HepG2 (cell line): Measurements from ENCODE around the gene SLC35B2.

Source experiments
- BHLHE40 ChIP-seq: IDR thresholded peaks from 2 replicates; pipeline ENCODE4 v1.6.1; 2011; ENCODE audit warnings: low read length, improper control_type of control experiment
- ELF1 ChIP-seq: sonication (generic); formaldehyde crosslinking; IDR thresholded peaks from 2 replicates; pipeline ENCODE4 v1.4.0; 2020; ENCODE audit warnings: missing genetic modification reagents
- EP300 ChIP-seq, 3 experiments: sonication (generic) in 1 of 3; formaldehyde crosslinking in 1 of 3; IDR thresholded peaks; 2 replicates each; pipeline versions ENCODE4 v1.5.1 to v1.6.1; 2011 to 2020; ENCODE audit warnings: low read depth in 2 of 3, low read length in 2 of 3, borderline replicate concordance in 1 of 3, improper control_type of control experiment in 1 of 3, mild to moderate bottlenecking in 1 of 3, missing genetic modification reagents in 1 of 3, moderate library complexity in 1 of 3
- EZH2 ChIP-seq: conservative IDR thresholded peaks from 2 replicates; pipeline ENCODE4 v1.6.1; 2012; ENCODE audit warnings: mild to moderate bottlenecking, low read depth, low read length, moderate library complexity
- SSRP1 ChIP-seq: IDR thresholded peaks from 2 replicates; pipeline ENCODE4 v1.6.1; 2016; ENCODE audit warnings: control low read depth
- ZSCAN20 ChIP-seq: sonication (generic); formaldehyde crosslinking; IDR thresholded peaks from 2 replicates; pipeline ENCODE4 v1.4.0; 2020; ENCODE audit warnings: missing genetic modification reagents, mild to moderate bottlenecking, borderline replicate concordance
- TF ChIP-seq, protein P1 (sequence below): sonication (generic); formaldehyde crosslinking; IDR thresholded peaks from 2 replicates; pipeline ENCODE4 v1.5.0; 2020; ENCODE audit warnings: mild to moderate bottlenecking, missing genetic modification reagents, moderate library complexity
- TF ChIP-seq, protein P2 (sequence below), 2 experiments: IDR thresholded peaks; 2 replicates each; pipeline ENCODE4 v1.6.1; 2011 to 2012; ENCODE audit warnings: low read length in 2 of 2, borderline replicate concordance in 1 of 2, low read depth in 1 of 2, mild to moderate bottlenecking in 1 of 2, moderate library complexity in 1 of 2
- TF ChIP-seq, protein P3 (sequence below): sonication (generic); formaldehyde crosslinking; IDR thresholded peaks from 2 replicates; pipeline ENCODE4 v1.4.0; 2020; ENCODE audit warnings: missing genetic modification reagents

DNA sequence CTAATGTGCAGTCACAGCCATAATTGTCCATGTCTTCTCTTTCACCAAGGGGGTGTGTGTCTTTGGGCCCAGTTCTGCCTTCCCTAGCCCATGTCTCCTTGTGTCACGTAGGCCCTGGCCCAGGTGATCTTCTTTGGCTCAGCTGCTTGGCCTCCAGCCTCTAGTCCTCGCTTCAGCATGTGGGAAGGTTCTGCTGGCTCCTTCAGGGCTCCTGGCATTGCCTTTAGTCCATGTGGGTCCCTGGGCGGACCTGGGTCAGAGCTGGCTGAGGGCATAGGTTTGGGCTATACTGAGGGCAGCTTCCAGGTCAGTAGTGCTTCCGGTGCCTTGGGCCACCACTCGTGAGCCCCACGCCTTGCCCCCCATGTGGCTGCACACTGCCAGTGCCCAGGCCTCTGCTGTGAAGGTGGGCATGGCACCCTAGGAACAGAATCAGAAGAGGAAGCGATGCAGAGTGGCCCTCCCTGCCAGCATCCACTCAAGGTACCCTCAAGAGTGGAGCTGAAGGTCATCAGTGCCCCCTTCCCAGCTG is 43.0 kb upstream of the SLC35B2 start:
- TF ChIP-seq, protein P1, sequence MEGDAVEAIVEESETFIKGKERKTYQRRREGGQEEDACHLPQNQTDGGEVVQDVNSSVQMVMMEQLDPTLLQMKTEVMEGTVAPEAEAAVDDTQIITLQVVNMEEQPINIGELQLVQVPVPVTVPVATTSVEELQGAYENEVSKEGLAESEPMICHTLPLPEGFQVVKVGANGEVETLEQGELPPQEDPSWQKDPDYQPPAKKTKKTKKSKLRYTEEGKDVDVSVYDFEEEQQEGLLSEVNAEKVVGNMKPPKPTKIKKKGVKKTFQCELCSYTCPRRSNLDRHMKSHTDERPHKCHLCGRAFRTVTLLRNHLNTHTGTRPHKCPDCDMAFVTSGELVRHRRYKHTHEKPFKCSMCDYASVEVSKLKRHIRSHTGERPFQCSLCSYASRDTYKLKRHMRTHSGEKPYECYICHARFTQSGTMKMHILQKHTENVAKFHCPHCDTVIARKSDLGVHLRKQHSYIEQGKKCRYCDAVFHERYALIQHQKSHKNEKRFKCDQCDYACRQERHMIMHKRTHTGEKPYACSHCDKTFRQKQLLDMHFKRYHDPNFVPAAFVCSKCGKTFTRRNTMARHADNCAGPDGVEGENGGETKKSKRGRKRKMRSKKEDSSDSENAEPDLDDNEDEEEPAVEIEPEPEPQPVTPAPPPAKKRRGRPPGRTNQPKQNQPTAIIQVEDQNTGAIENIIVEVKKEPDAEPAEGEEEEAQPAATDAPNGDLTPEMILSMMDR (CRISPR knock-in tag), result no peak
- TF ChIP-seq EP300 (IDR thresholded peaks at IDR 0.05; ENCODE audit: low read depth in 2 of 2, low read length in 2 of 2) (no peak), EP300 (CRISPR knock-in tag; IDR thresholded peaks at IDR 0.05; ENCODE audit: borderline replicate concordance) (no peak), ZSCAN20 (CRISPR knock-in tag) (no peak), BHLHE40 (no peak), SSRP1 (no peak), ELF1 (CRISPR knock-in tag) (no peak), EZH2 (no peak)
- TF ChIP-seq, protein P2, sequence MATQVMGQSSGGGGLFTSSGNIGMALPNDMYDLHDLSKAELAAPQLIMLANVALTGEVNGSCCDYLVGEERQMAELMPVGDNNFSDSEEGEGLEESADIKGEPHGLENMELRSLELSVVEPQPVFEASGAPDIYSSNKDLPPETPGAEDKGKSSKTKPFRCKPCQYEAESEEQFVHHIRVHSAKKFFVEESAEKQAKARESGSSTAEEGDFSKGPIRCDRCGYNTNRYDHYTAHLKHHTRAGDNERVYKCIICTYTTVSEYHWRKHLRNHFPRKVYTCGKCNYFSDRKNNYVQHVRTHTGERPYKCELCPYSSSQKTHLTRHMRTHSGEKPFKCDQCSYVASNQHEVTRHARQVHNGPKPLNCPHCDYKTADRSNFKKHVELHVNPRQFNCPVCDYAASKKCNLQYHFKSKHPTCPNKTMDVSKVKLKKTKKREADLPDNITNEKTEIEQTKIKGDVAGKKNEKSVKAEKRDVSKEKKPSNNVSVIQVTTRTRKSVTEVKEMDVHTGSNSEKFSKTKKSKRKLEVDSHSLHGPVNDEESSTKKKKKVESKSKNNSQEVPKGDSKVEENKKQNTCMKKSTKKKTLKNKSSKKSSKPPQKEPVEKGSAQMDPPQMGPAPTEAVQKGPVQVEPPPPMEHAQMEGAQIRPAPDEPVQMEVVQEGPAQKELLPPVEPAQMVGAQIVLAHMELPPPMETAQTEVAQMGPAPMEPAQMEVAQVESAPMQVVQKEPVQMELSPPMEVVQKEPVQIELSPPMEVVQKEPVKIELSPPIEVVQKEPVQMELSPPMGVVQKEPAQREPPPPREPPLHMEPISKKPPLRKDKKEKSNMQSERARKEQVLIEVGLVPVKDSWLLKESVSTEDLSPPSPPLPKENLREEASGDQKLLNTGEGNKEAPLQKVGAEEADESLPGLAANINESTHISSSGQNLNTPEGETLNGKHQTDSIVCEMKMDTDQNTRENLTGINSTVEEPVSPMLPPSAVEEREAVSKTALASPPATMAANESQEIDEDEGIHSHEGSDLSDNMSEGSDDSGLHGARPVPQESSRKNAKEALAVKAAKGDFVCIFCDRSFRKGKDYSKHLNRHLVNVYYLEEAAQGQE (IDR thresholded peaks at IDR 0.05; ENCODE audit: borderline replicate concordance in 1 of 2, low read depth in 1 of 2, low read length in 2 of 2), result no peak
- TF ChIP-seq, protein P3, sequence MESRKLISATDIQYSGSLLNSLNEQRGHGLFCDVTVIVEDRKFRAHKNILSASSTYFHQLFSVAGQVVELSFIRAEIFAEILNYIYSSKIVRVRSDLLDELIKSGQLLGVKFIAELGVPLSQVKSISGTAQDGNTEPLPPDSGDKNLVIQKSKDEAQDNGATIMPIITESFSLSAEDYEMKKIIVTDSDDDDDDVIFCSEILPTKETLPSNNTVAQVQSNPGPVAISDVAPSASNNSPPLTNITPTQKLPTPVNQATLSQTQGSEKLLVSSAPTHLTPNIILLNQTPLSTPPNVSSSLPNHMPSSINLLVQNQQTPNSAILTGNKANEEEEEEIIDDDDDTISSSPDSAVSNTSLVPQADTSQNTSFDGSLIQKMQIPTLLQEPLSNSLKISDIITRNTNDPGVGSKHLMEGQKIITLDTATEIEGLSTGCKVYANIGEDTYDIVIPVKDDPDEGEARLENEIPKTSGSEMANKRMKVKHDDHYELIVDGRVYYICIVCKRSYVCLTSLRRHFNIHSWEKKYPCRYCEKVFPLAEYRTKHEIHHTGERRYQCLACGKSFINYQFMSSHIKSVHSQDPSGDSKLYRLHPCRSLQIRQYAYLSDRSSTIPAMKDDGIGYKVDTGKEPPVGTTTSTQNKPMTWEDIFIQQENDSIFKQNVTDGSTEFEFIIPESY, result no peak
